ENCODE data around the gene PRKCH.

The PRKCH gene

GRCh38 chr14:61581955-61582615, 260.7 kb downstream of the PRKCH start:
- TF ChIP-seq CTCF (IDR thresholded peaks at IDR 0.05; ENCODE audit: insufficient read depth, low read length), result no peak
- no peak for TF ChIP-seq POLR2AphosphoS5 (IDR thresholded peaks at IDR 0.05; ENCODE audit: low read depth)
- no peak for TF ChIP-seq SPI1 (IDR thresholded peaks at IDR 0.05; ENCODE audit: borderline replicate concordance, low read depth)
- no peak for TF ChIP-seq REST (IDR thresholded peaks at IDR 0.05; ENCODE audit: insufficient replicate concordance, low read depth)
- TF ChIP-seq GABPA (IDR thresholded peaks at IDR 0.05; ENCODE audit: low read depth), result no peak
- H3K27me3 ChIP-seq (ENCODE audit: insufficient read depth, poor library complexity, severe bottlenecking), result no peaks in the 10 kb centered on the region
- DNase-seq (ENCODE audit: low read depth in 1 of 2, low spot score in 1 of 2), result no peak
- no peak overlapping the region for H3K4me3 ChIP-seq (replicated peaks; ENCODE audit: insufficient read depth, low read length)
- H3K27ac ChIP-seq (replicated peaks), result no peak overlapping the region

- TF ChIP-seq SPI1 (IDR thresholded peaks at IDR 0.05; ENCODE audit: borderline replicate concordance, low read depth), result no peak
- TF ChIP-seq GABPA (IDR thresholded peaks at IDR 0.05; ENCODE audit: low read depth), result no peak
- no peak for TF ChIP-seq CTCF (IDR thresholded peaks at IDR 0.05; ENCODE audit: insufficient read depth, low read length)
- no peak for TF ChIP-seq REST (IDR thresholded peaks at IDR 0.05; ENCODE audit: insufficient replicate concordance, low read depth)
- no peak for TF ChIP-seq POLR2AphosphoS5 (IDR thresholded peaks at IDR 0.05; ENCODE audit: low read depth)
- Histone ChIP-seq H3K4me3 (replicated peaks; ENCODE audit: insufficient read depth, low read length) (no peak overlapping the region), H3K27ac (replicated peaks) (no peak overlapping the region), H3K27me3 (ENCODE audit: insufficient read depth, poor library complexity, severe bottlenecking) (no peaks in the 10 kb centered on the region)
- DNase-seq (ENCODE audit: low read depth in 1 of 2, low spot score in 1 of 2), result no peak
These were observed 261.4 kb downstream of the PRKCH start for GRCh38 chr14:61582815-61583214.

GRCh38 chr14:61584331-61584741, 263.0 kb downstream of the PRKCH start:
- no peak for TF ChIP-seq GABPA (IDR thresholded peaks at IDR 0.05; ENCODE audit: low read depth)
- no peak for TF ChIP-seq POLR2AphosphoS5 (IDR thresholded peaks at IDR 0.05; ENCODE audit: low read depth)
- TF ChIP-seq CTCF (IDR thresholded peaks at IDR 0.05; ENCODE audit: insufficient read depth, low read length), result no peak
- no peak for TF ChIP-seq SPI1 (IDR thresholded peaks at IDR 0.05; ENCODE audit: borderline replicate concordance, low read depth)
- no peak overlapping the region for H3K4me3 ChIP-seq (replicated peaks; ENCODE audit: insufficient read depth, low read length)
- no peak for DNase-seq (ENCODE audit: low read depth in 1 of 2, low spot score in 1 of 2)
- H3K27ac ChIP-seq (replicated peaks), result no peak overlapping the region
- H3K27me3 ChIP-seq (ENCODE audit: insufficient read depth, poor library complexity, severe bottlenecking), result no peaks in the 10 kb centered on the region
